B cell (primary cell): ENCODE data around the gene TRIM65.

ENCODE experiments used
- EZH2 ChIP-seq: IDR thresholded peaks from 2 replicates; pipeline ENCODE4 v1.6.1; 2012; ENCODE audit warnings: borderline replicate concordance, low read depth, mild to moderate bottlenecking, moderate library complexity, low read length; ENCODE audit not compliant: insufficient read depth, poor library complexity, severe bottlenecking
- TF ChIP-seq, protein P1 (sequence below): fragments of 200-600 bp; IDR thresholded peaks from one replicate; pipeline ENCODE4 v1.8.0; 2022; ENCODE audit warnings: antibody characterized with exemption, mild to moderate bottlenecking

GRCh38 chr17:75840799-75841164 lies 56.0 kb downstream of the TRIM65 start:
- TF ChIP-seq, protein P1, sequence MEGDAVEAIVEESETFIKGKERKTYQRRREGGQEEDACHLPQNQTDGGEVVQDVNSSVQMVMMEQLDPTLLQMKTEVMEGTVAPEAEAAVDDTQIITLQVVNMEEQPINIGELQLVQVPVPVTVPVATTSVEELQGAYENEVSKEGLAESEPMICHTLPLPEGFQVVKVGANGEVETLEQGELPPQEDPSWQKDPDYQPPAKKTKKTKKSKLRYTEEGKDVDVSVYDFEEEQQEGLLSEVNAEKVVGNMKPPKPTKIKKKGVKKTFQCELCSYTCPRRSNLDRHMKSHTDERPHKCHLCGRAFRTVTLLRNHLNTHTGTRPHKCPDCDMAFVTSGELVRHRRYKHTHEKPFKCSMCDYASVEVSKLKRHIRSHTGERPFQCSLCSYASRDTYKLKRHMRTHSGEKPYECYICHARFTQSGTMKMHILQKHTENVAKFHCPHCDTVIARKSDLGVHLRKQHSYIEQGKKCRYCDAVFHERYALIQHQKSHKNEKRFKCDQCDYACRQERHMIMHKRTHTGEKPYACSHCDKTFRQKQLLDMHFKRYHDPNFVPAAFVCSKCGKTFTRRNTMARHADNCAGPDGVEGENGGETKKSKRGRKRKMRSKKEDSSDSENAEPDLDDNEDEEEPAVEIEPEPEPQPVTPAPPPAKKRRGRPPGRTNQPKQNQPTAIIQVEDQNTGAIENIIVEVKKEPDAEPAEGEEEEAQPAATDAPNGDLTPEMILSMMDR, result no peak
- TF ChIP-seq EZH2, result no peak
